Measurements from ENCODE around the gene VEGFB.

Gene VEGFB

GRCh38 chr11:64222651-64223000 is 11.8 kb upstream of the VEGFB start:
- TF ChIP-seq CTCF (IDR thresholded peaks at IDR 0.05; ENCODE audit: borderline replicate concordance, insufficient read depth, low read depth, low read length): no peak
- H3K4me3 ChIP-seq (ENCODE audit: low read depth, low read length): no peak overlapping the region

GRCh38 chr11:64223001-64223651 is 11.3 kb upstream of the VEGFB start:
- TF ChIP-seq CTCF (IDR thresholded peaks at IDR 0.05; ENCODE audit: borderline replicate concordance, insufficient read depth, low read depth, low read length): no peak
- no peak overlapping the region for H3K4me3 ChIP-seq (ENCODE audit: low read depth, low read length)

- TF ChIP-seq CTCF (IDR thresholded peaks at IDR 0.05; ENCODE audit: borderline replicate concordance, insufficient read depth, low read depth, low read length): no peak
- H3K4me3 ChIP-seq (ENCODE audit: low read depth, low read length): no peak overlapping the region
These were observed 10.1 kb upstream of the VEGFB start for GRCh38 chr11:64224151-64224890.

- no peak for TF ChIP-seq CTCF (IDR thresholded peaks at IDR 0.05; ENCODE audit: borderline replicate concordance, insufficient read depth, low read depth, low read length)
- H3K4me3 ChIP-seq (ENCODE audit: low read depth, low read length): peak overlapping the region; percentile 55
These were observed 9.3 kb upstream of the VEGFB start for GRCh38 chr11:64224891-64225607.

- H3K4me3 ChIP-seq (ENCODE audit: low read depth, low read length): peak within 1 kb of the TSS; percentile 55
- peak; percentile 44; the same call in 1 of the 2 replicates for TF ChIP-seq CTCF (IDR thresholded peaks at IDR 0.05; ENCODE audit: borderline replicate concordance, insufficient read depth, low read depth, low read length)
These were observed 8.5 kb upstream of the VEGFB start, which contains the start of the genes NUDT22 and TRPT1 for GRCh38 chr11:64225608-64226506. NUDT22 (plus strand) TSS chr11:64226274; CDS start chr11:64226653, 379 bp downstream. TRPT1 (minus strand) TSS chr11:64226186; CDS start chr11:64225860, 326 bp downstream.

GRCh38 chr11:64226507-64227051 is 7.8 kb upstream of the VEGFB start:
- H3K4me3 ChIP-seq (ENCODE audit: low read depth, low read length): peak overlapping the region; percentile 55
- no peak for TF ChIP-seq CTCF (IDR thresholded peaks at IDR 0.05; ENCODE audit: borderline replicate concordance, insufficient read depth, low read depth, low read length)
